Measurements from ENCODE around the gene TPSAB1. TPM values are rescaled to one million over a fixed set of nuclear protein-coding genes. Genes with fewer than 3 reads are reported as not detected.

TPSAB1 gene
- total and polyA plus RNA-seq, 2 donors (not counting 3 experiments of a cell fraction or from before 2014, with no cell fraction given), result not detected

DNA sequence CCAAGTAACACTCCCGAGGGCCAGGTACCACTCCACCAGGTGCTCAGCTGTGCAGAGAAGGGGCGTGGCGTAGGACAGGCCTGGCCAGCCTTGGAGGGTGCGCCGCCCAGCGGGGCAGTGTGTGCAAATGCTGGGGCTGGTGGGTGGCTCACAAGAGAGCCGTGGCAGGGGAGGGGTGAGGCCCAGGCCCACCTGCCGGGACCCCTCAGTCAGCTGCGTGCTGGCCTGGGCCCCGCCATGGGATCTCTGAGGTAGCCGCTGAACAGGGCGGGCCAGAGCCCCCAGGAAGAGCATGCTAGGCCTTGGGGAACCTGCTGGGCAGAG lies 24.2 kb upstream of the TPSAB1 start:
- H2AFZ ChIP-seq (ENCODE audit: low read depth, low read length), result no peak overlapping the region
- dilution Hi-C loops (cut with MboI; ENCODE audit: extremely low pct_ligation_motif_present, low sequenced_read_pairs) (no loop called here), intact Hi-C loops (cut with micrococcal nuclease) (loop anchor here (2.0 kb wide), 1 partner anchor 41 kb away; no protein-coding TSS in a partner anchor)
- ChIA-PET POLR2A (no interaction called here), CTCF (no interaction called here)
- no peaks in the 10 kb centered on the region for H4K20me1 ChIP-seq (replicated peaks; ENCODE audit: control insufficient read depth, extremely low read depth, insufficient read depth, low read length)
- DNase-seq (ENCODE audit: low read depth, low spot score) (no peak), FAIRE-seq (no peak)
- H3K79me2 ChIP-seq (ENCODE audit: control insufficient read depth, insufficient read depth, low read length), result no peaks in the 10 kb centered on the region
- H3K36me3 ChIP-seq (ENCODE audit: control insufficient read depth in 2 of 2, extremely low read depth in 1 of 2, insufficient read depth in 2 of 2, low read length in 2 of 2), result no peaks in the 10 kb centered on the region
- no peak overlapping the region for H3K4me3 ChIP-seq (replicated peaks in 1 of 3; ENCODE audit: insufficient read depth in 1 of 3, low read depth in 1 of 3, low read length in 3 of 3)
- H3K27me3 ChIP-seq (ENCODE audit: control insufficient read depth in 2 of 2, insufficient read depth in 2 of 2, low read length in 2 of 2), result no peaks in the 10 kb centered on the region
- H3K9me1 ChIP-seq (replicated peaks; ENCODE audit: control insufficient read depth, extremely low read depth, insufficient read depth, low read length), result no peaks in the 10 kb centered on the region
- BruUV-seq (replicated peaks), result no TSS peak
- no peak overlapping the region for H3K4me2 ChIP-seq (ENCODE audit: insufficient read depth, low read length)
- H3K9ac ChIP-seq (replicated peaks; ENCODE audit: extremely low read depth, insufficient read depth, low read length), result no peak overlapping the region
- no peaks in the 10 kb centered on the region for H3K9me3 ChIP-seq (replicated peaks; ENCODE audit: control insufficient read depth, insufficient read depth, low read length)
- H3K27ac ChIP-seq (ENCODE audit: insufficient read depth, low read depth, low read length), result no peak overlapping the region
- no peak for TF ChIP-seq JUN (IDR thresholded peaks at IDR 0.05; ENCODE audit: borderline replicate concordance, insufficient read depth, insufficient read length, low read depth)
- TF ChIP-seq MYC (IDR thresholded peaks at IDR 0.05; ENCODE audit: low read depth, low read length), result no peak
- no peak for TF ChIP-seq FOS (IDR thresholded peaks at IDR 0.05; ENCODE audit: borderline replicate concordance, insufficient read depth, low read length)
- H3K4me1 ChIP-seq (ENCODE audit: control insufficient read depth, extremely low read depth, insufficient read depth, low read length), result no peaks in the 10 kb centered on the region

- CTCF ChIA-PET, result no interaction called here
- no peak for FAIRE-seq
- intact Hi-C loops (cut with micrococcal nuclease), result loop anchor here (2.0 kb wide), 1 partner anchor 42 kb away; no protein-coding TSS in a partner anchor
These were observed 23.7 kb upstream of the TPSAB1 start for GRCh38 chr16:1216681-1217400.

More at GRCh38 chr16:1216681-1217400, 23.7 kb upstream of the TPSAB1 start:
- no TSS peak for BruUV-seq (replicated peaks)
- Histone ChIP-seq H3K36me3 (ENCODE audit: control insufficient read depth in 2 of 2, extremely low read depth in 1 of 2, insufficient read depth in 2 of 2, low read length in 2 of 2) (no peaks in the 10 kb centered on the region), H3K27ac (ENCODE audit: insufficient read depth, low read depth, low read length) (no peak overlapping the region), H2AFZ (ENCODE audit: low read depth, low read length) (no peak overlapping the region), H3K9ac (replicated peaks; ENCODE audit: extremely low read depth, insufficient read depth, low read length) (no peak overlapping the region), H4K20me1 (replicated peaks; ENCODE audit: control insufficient read depth, extremely low read depth, insufficient read depth, low read length) (no peaks in the 10 kb centered on the region), H3K27me3 (ENCODE audit: control insufficient read depth in 2 of 2, insufficient read depth in 2 of 2, low read length in 2 of 2) (no peaks in the 10 kb centered on the region), H3K4me3 (replicated peaks in 1 of 3; ENCODE audit: insufficient read depth in 1 of 3, low read depth in 1 of 3, low read length in 3 of 3) (no peak overlapping the region), H3K9me3 (replicated peaks; ENCODE audit: control insufficient read depth, insufficient read depth, low read length) (no peaks in the 10 kb centered on the region), H3K9me1 (replicated peaks; ENCODE audit: control insufficient read depth, extremely low read depth, insufficient read depth, low read length) (no peaks in the 10 kb centered on the region), H3K4me2 (ENCODE audit: insufficient read depth, low read length) (no peak overlapping the region), H3K79me2 (ENCODE audit: control insufficient read depth, insufficient read depth, low read length) (no peaks in the 10 kb centered on the region), H3K4me1 (ENCODE audit: control insufficient read depth, extremely low read depth, insufficient read depth, low read length) (no peaks in the 10 kb centered on the region)
- POLR2A ChIA-PET, result no interaction called here
- no peak for TF ChIP-seq GATA2 (IDR thresholded peaks at IDR 0.05; ENCODE audit: insufficient read depth, insufficient read length, low read depth, low read length)
- no peak for TF ChIP-seq POLR2AphosphoS5 (IDR thresholded peaks at IDR 0.05; ENCODE audit: insufficient read depth, low read depth, low read length)
- TF ChIP-seq, protein P1, sequence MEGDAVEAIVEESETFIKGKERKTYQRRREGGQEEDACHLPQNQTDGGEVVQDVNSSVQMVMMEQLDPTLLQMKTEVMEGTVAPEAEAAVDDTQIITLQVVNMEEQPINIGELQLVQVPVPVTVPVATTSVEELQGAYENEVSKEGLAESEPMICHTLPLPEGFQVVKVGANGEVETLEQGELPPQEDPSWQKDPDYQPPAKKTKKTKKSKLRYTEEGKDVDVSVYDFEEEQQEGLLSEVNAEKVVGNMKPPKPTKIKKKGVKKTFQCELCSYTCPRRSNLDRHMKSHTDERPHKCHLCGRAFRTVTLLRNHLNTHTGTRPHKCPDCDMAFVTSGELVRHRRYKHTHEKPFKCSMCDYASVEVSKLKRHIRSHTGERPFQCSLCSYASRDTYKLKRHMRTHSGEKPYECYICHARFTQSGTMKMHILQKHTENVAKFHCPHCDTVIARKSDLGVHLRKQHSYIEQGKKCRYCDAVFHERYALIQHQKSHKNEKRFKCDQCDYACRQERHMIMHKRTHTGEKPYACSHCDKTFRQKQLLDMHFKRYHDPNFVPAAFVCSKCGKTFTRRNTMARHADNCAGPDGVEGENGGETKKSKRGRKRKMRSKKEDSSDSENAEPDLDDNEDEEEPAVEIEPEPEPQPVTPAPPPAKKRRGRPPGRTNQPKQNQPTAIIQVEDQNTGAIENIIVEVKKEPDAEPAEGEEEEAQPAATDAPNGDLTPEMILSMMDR (IDR thresholded peaks at IDR 0.05; ENCODE audit: extremely low read depth in 1 of 2, insufficient read depth in 1 of 2, low read depth in 1 of 2, low read length in 2 of 2), result no peak
- TF ChIP-seq POLR2A (IDR thresholded peaks at IDR 0.05; ENCODE audit: low read depth, low read length), result no peak
- TF ChIP-seq, protein P2, sequence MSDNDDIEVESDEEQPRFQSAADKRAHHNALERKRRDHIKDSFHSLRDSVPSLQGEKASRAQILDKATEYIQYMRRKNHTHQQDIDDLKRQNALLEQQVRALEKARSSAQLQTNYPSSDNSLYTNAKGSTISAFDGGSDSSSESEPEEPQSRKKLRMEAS (IDR thresholded peaks at IDR 0.05; ENCODE audit: insufficient read depth, insufficient read length), result no peak
- TF ChIP-seq JUN (IDR thresholded peaks at IDR 0.05; ENCODE audit: borderline replicate concordance, insufficient read depth, insufficient read length, low read depth), result no peak
- TF ChIP-seq EZH2 (IDR thresholded peaks at IDR 0.05; ENCODE audit: borderline replicate concordance, low read depth, low read length, severe bottlenecking), result no peak
- TF ChIP-seq MYC (IDR thresholded peaks at IDR 0.05; ENCODE audit: low read depth, low read length), result no peak
- TF ChIP-seq FOS (IDR thresholded peaks at IDR 0.05; ENCODE audit: borderline replicate concordance, insufficient read depth, low read length), result no peak
- dilution Hi-C loops (cut with MboI; ENCODE audit: extremely low pct_ligation_motif_present, low sequenced_read_pairs), result no loop called here
- no peak for DNase-seq (ENCODE audit: low read depth, low spot score)
